AG08395 (cell line): Measurements from ENCODE around the gene DHX9.
A peak's percentile ranks its signal among the peaks of the same experiment; 100 is the strongest.

Experiments
- DNase-seq: peaks from one replicate; pipeline ENCODE4 v3.0.0; 2012; ENCODE audit warnings: mixed read lengths, low spot score

DHX9 gene

DNA sequence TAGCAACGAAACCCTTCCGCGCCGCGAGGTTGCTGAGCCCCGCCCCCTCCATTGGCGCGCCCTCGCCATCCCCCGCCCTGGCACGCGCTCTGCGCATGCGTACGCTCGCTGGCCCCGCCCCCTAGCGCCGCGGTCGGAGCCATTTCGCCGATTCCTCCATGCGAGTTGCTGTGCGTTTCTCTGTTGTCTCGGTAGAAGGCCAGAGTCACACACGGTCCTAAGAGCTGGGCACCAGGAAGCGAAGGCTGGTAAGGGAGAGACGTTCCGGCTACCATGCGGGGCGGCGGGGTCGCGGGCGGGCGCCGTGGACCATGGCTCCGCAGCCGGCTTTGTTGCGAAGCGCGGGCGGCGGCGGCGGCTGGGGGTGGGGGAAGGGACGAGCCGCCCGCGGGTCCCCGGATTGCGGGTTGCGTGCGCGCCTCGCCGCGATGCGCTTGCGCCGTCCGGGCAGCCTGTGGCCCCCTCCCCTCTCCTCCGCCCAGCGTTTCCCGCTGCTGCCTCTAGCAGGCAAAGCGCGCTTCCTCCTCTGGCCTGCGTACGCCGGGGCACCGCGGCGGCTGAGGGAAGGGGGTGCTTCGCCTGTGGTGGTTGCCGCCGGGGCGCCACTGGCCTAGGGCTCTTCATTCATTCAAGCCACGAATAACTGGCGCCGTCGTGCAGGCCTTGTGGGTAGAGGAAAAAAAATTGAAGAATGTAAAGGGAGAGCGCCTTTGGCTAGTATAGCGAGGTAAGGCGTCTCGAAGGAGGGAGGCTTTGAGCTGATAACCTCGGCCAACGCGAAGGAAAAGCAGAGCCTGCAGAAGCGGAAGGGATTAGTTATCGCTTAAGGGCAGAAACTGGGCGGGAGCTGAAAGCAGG lies at the start of gene DHX9:
Gene DHX9 (plus strand): TSS at position 139 of the 858 bp plus-strand sequence. CDS start 3,220 bp downstream, outside the sequence.
- peak; percentile 99 for DNase-seq

DNA sequence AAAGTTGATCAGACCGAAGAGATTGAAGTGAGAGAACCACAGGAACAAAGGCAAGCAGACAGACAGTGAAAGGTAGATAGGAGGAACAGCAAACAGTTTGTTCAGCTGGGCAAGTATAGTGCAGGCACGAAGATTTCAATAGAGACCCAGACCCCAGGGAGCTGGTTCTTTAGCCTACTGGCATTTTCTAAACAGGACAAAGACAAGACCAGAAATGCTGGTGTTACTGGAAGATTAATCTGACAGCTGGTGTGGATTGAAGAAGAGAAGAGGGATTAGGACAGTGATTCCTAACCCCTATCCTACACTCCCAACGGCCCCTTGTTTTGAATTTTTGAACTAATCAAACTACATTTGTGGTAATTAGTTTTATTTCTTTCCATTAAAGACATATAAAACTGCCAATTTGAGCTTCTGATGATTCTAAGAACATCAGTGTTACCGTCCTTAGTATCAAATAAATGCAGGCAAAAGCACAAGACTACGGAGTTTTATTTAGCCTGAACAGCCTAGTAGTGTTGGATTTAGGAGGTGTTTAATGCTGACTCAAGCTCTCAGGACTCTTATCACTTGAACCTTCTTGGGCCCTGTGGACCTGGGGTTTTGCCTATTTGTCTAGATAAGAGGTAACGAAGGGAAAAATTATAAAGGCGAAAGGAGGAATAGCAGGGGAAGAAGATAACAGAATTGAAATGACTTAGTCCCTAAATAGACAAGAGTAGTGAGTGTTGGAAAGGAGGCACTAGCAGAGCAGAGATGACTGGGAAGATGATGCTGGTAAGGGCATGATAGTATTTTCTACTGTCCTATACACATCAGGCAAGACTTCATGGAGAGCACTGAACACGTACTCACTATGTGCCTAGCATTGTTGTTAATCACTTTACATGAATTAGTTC lies 47.6 kb upstream of the DHX9 start:
- no peak for DNase-seq

- no peak for DNase-seq
These were observed 45.1 kb upstream of the DHX9 start for GRCh38 chr1:182794091-182794490.

GRCh38 chr1:182794676-182795201 lies 44.4 kb upstream of the DHX9 start:
- no peak for DNase-seq

DNA sequence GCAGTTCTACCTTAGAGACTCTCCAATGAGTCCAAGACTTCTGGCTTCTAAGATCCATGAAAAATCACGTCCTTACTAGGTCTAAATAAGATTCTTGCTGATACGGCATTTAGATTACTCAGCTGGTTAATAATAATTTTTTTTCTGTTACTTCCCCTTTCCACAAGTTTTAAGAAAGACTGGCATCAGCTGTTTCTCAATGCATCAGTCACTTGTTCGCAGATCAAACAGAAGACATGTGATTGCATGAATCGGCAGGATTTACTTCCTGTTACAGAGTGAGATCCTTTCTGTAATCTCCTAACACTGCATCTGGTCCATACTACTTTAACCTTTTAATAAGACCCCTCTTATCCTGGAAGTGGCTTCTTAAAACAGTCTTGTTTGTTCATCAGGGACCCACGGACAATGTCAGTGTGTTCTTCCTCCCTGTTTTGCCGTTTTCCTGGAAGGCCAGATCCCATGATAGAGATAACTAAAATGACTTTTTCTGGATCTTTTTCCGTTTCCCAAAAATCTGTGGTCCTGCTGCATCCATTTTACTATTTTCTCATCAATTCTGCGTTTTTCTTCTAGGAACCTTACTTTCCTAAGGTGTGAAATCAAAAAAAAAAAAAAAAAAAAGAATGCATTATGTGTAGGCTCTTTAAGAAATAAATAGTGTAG lies 43.5 kb upstream of the DHX9 start:
- DNase-seq: no peak

DNA sequence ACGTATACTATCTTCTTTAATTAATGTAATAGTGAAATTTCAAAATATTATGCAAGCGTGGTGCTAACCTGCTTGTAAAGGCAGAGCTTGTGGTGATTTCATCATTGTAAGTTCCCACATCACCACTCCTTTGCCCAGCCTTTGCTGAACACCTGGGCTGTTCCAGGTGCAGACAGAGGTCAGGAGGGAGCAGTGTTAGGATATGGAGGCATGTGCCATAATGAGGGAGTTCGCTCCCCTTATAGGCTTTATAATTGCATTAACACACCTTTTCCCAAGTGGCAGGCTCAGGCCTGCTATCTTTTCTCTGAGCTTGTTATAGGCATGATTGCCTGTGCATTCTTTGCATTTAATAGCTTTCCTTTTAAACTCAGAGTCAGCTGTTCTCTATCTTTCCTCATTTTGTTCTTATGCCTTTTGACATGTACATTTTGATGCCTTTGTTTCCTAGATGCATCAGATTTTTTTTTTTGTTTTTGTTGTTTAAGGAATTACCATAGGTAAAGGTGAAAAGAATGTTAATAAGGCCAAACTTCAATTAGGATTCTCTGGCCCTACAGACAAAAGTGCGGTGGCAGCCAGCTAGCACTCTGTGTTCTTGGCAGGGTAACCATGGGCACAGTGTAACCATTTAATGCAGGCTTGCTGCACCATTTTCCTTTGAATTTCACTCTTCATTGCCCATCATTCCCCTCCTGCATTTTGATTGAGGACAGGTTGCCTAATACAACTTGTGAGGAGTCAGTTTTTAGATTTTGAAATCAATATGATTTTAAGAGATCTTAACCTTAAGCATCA lies 36.9 kb upstream of the DHX9 start:
- no peak for DNase-seq

GRCh38 chr1:182803846-182804245 lies 35.3 kb upstream of the DHX9 start:
- no peak for DNase-seq

GRCh38 chr1:182806015-182806678 lies 33.0 kb upstream of the DHX9 start:
- no peak for DNase-seq

DNA sequence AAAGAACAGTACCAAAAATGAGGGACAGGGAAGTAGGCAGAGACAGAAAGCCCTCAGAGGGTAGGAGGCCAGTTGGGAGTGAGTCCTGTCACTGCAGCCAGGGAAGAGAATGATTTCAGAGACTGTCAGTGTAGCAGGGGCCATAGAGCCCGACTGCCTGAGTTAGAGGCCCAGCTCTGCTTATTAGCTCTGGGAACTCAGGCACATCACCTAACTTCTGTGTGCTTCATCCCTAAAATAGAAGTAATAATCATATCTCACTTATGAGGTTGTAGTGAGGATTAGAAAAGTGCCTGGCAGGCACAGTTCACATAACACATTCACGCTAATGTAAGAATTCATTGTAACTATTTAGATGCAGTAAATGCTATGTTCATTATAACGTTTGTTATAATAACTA lies 31.2 kb upstream of the DHX9 start:
- DNase-seq: no peak

GRCh38 chr1:182809414-182809957 lies 29.7 kb upstream of the DHX9 start:
- peak; percentile 27 for DNase-seq

- DNase-seq: no peak
These were observed 27.0 kb upstream of the DHX9 start for GRCh38 chr1:182811975-182812722.

DNA sequence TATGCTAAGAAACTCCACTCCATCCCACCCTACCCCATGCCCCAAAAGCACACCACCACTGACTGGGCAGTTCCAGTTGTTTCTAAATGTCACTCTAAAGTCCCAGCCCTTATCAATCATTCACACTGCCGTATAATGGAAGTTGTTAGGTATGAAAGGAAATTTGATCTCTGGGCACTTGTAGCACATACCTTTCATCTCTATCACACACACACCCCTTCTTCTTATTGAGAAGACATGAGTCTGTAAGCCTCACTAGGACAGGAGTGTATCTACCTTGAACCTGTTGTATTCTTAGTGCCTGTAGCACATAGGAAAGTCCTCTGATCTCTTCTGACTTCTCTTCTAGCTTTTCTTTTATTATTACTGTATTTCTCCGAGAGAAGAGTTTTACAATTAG lies 22.3 kb upstream of the DHX9 start:
- DNase-seq: no peak

GRCh38 chr1:182817802-182818201 lies 21.3 kb upstream of the DHX9 start:
- no peak for DNase-seq

DNA sequence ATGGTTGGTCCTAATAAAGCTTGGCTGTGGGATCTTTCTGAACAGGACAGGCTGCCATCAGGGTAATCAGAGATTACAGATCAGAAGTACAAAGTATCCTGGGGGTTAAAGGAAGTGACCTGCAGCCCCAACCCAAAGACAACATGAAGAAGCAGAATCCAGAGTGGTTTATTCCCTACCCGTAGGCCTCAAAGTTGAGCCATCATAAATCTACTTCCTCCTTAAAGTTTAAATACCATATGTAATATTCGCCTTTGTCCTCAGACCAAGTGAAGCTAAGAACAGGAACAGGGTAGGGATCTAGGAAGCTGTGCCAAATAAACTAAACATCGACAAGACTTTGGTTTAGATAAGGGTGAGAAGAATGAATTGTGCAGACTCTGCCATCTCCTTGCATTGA lies 15.9 kb upstream of the DHX9 start:
- DNase-seq: no peak

- DNase-seq: no peak
These were observed 12.3 kb upstream of the DHX9 start for GRCh38 chr1:182826892-182827291.

DNA sequence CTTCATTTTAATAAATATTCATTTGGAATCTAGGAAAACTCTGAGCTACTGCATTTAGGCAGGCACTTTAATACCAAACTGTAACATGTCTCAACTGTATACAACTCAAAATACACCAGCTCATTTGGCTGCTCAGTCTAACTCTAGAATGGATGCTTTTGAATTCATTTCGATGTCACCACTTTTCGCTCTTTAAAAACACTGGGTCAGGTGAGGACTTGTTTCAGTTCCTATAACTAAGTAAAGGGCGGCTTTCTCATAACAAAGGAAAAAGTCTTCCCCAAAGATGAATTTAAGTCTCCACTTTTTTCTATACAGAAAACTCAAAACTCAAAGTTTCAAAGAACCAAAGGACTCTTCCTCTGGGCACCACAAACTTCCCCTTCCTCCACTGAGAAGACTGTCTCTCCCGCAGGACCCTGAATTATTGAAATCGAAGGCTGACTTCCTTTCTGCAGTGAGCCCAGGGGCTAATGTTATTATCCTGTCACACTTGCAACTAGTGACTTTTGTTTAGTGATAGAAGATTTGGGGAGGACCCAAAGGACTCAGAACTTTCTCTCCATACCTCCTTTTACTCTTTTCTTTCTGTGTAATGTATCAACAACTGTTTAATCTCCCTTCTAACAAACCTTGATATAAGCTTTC lies 9.7 kb upstream of the DHX9 start:
- no peak for DNase-seq

- DNase-seq: no peak
These were observed 5.9 kb upstream of the DHX9 start for GRCh38 chr1:182833271-182833670.

- DNase-seq: no peak
These were observed 4.8 kb upstream of the DHX9 start for GRCh38 chr1:182834326-182834725.

DNA sequence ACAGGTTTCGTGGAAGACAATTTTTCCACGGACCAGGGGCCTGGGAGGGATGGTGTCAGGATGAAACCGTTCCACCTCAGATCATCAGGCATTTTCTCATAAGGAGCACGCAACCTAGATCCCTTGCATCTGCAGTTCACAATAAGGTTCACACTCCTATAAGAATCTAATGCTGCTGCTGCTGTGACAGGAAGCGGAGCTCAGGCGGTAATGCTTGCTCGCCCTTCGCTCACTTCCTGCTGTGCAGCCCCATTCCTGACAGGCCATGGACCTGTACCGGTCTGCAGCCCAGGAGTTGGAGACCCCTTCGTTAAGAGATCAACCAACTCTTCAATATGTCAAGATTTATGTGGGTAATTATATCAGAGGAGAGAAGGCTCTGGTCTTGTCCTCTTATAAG lies 3.3 kb upstream of the DHX9 start:
- DNase-seq: no peak
